Measurements from ENCODE around the gene PCDH15. TPM values are rescaled to one million over a fixed set of nuclear protein-coding genes. Genes with fewer than 3 reads are reported as not detected.

PCDH15 gene
- total and polyA plus RNA-seq, 4 donors: 0.03 to 16.9 (median 0.88) TPM

DNA sequence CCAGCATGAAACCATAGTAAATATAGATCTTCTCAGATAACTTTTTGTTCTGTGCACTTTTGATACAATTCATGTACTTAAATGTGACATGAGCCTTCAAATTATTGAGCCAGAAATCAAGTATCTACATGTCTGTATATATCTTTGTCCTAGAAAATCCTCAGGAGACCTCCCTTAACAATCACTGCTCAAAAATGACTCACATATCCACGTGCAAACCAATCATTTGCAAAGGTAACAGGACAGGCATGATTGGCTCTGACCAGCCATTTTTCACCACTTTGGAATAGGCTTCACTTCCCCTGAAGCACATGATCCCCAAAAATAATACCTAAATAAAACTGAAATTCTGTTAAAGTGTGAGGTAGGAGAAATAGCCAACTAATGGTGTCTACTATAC is 902.5 kb downstream of the PCDH15 start:
- Histone ChIP-seq H3K4me1 (ENCODE audit: control insufficient read depth in 5 of 5, insufficient read depth in 5 of 5, low read length in 5 of 5) (no peaks in the 10 kb centered on the region), H3K27ac (ENCODE audit: low read depth in 1 of 2, low read length in 1 of 2) (no peak overlapping the region), H3K36me3 (ENCODE audit: control insufficient read depth in 4 of 4, insufficient read depth in 4 of 4, low read length in 4 of 4) (no peaks in the 10 kb centered on the region), H3K9ac (ENCODE audit: insufficient read depth in 1 of 2, low read length in 2 of 2) (no peak overlapping the region), H3K27me3 (ENCODE audit: control insufficient read depth in 3 of 3, insufficient read depth in 3 of 3, low read length in 2 of 3) (no peaks in the 10 kb centered on the region), H3K4me3 (no peak overlapping the region), H3K9me3 (ENCODE audit: control insufficient read depth in 4 of 4, insufficient read depth in 3 of 4, low read length in 3 of 4) (no peaks in the 10 kb centered on the region)
- TF ChIP-seq, protein P1, sequence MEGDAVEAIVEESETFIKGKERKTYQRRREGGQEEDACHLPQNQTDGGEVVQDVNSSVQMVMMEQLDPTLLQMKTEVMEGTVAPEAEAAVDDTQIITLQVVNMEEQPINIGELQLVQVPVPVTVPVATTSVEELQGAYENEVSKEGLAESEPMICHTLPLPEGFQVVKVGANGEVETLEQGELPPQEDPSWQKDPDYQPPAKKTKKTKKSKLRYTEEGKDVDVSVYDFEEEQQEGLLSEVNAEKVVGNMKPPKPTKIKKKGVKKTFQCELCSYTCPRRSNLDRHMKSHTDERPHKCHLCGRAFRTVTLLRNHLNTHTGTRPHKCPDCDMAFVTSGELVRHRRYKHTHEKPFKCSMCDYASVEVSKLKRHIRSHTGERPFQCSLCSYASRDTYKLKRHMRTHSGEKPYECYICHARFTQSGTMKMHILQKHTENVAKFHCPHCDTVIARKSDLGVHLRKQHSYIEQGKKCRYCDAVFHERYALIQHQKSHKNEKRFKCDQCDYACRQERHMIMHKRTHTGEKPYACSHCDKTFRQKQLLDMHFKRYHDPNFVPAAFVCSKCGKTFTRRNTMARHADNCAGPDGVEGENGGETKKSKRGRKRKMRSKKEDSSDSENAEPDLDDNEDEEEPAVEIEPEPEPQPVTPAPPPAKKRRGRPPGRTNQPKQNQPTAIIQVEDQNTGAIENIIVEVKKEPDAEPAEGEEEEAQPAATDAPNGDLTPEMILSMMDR (IDR thresholded peaks at IDR 0.05; ENCODE audit: control extremely low read depth, extremely low read depth): no peak
- 57 to 60% methylated on average over 1 of the region's 1 CpG for WGBS, 2 donors
- ATAC-seq (ENCODE audit: insufficient read depth, low FRiP score) (no peak), DNase-seq (no peak)

DNA sequence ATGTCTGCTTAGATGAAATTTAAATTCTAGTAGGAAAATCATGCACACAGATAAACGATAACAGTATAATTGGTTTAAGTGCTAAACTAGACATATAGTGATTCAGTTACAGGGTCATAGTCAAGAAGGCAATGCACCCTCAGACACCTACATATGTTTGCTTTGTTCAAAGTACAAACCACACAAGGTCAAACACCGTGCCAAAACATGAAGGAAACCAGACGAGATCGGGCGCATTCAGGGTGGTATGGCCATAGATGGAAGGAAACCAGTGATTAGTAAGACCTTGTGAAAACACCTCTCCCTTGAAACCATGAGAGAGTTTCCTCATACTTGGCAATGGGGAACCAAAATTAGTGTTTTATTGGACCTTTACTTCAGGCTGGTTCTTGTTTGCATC is 906.9 kb downstream of the PCDH15 start:
- TF ChIP-seq, protein P1 (IDR thresholded peaks at IDR 0.05; ENCODE audit: control extremely low read depth, extremely low read depth): no peak
- no peak overlapping the region for H3K4me3 ChIP-seq
- ATAC-seq (ENCODE audit: insufficient read depth, low FRiP score) (no peak), DNase-seq (no peak)
- H3K36me3 ChIP-seq (ENCODE audit: control insufficient read depth in 4 of 4, insufficient read depth in 4 of 4, low read length in 4 of 4): no peaks in the 10 kb centered on the region
- H3K9me3 ChIP-seq (ENCODE audit: control insufficient read depth in 4 of 4, insufficient read depth in 3 of 4, low read length in 3 of 4): no peaks in the 10 kb centered on the region
- WGBS, 2 donors: 82 to 87% methylated on average over 5 of the region's 5 CpGs
- no peak overlapping the region for H3K9ac ChIP-seq (ENCODE audit: insufficient read depth in 1 of 2, low read length in 2 of 2)
- H3K27me3 ChIP-seq (ENCODE audit: control insufficient read depth in 3 of 3, insufficient read depth in 3 of 3, low read length in 2 of 3): no peaks in the 10 kb centered on the region
- no peaks in the 10 kb centered on the region for H3K4me1 ChIP-seq (ENCODE audit: control insufficient read depth in 5 of 5, insufficient read depth in 5 of 5, low read length in 5 of 5)
- no peak overlapping the region for H3K27ac ChIP-seq (ENCODE audit: low read depth in 1 of 2, low read length in 1 of 2)

DNA sequence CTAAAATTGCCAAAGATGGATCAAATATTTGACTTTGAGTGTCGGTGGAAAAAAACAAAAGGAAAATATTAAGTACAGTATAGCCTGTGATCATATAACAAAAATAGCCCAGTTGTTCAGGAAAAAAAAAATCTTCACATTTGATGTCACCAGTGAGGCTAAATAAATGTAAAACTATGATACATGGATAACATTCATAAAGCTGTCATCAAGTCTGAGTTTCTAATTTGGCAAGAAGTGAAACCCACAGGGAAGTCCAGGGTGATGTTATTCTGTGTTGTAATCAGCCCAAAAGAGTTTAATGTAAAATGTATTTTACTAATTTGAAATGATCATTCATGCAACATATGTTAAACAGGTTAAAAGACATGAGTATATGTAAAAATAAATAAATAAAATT is 908.0 kb downstream of the PCDH15 start:
- no peaks in the 10 kb centered on the region for H3K9me3 ChIP-seq (ENCODE audit: control insufficient read depth in 4 of 4, insufficient read depth in 3 of 4, low read length in 3 of 4)
- DNase-seq (no peak), ATAC-seq (ENCODE audit: insufficient read depth, low FRiP score) (no peak)
- TF ChIP-seq, protein P1 (IDR thresholded peaks at IDR 0.05; ENCODE audit: control extremely low read depth, extremely low read depth): no peak
- no peak overlapping the region for H3K4me3 ChIP-seq
- H3K9ac ChIP-seq (ENCODE audit: insufficient read depth in 1 of 2, low read length in 2 of 2): no peak overlapping the region
- H3K36me3 ChIP-seq (ENCODE audit: control insufficient read depth in 4 of 4, insufficient read depth in 4 of 4, low read length in 4 of 4): no peaks in the 10 kb centered on the region
- WGBS, 2 donors: 91 to 95% methylated on average over 1 of the region's 1 CpG
- no peak overlapping the region for H3K27ac ChIP-seq (ENCODE audit: low read depth in 1 of 2, low read length in 1 of 2)
- H3K27me3 ChIP-seq (ENCODE audit: control insufficient read depth in 3 of 3, insufficient read depth in 3 of 3, low read length in 2 of 3): no peaks in the 10 kb centered on the region
- H3K4me1 ChIP-seq (ENCODE audit: control insufficient read depth in 5 of 5, insufficient read depth in 5 of 5, low read length in 5 of 5): no peaks in the 10 kb centered on the region

All from lung (tissue), 12 donors.